ENCODE data around the gene VCL. TPM values are rescaled to one million over a fixed set of nuclear protein-coding genes. Genes with fewer than 3 reads are reported as not detected.
"Not testable (repeated sequence)": the region's sequence is repeated elsewhere in the genome, so short reads cannot be mapped to it uniquely, and the experiment has no call there.

The VCL gene
- total RNA-seq, 1 experiment from 2014 or later = 495 TPM

DNA sequence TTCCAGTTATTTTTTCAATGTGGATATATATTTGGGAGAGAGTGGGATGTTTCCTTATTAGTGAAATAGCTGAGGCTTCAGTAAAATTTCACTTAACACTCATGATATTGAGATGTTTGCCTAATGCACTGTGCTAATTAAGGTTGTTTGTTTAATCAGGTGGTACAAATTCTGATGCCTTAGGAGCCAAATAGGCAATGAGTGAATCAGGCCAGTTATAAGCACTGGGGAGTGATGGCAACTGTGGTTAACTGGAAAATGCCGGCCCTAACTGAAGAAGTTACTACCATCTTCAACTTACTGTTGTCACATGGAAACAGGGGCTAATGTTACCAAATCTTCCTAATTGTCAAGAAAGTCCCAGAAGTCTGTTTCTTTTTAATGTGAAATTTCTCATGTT, 32.0 kb downstream of the VCL start:
- ChIA-PET CTCF (no interaction called here), POLR2A (no interaction called here)
- TF ChIP-seq, protein P1, sequence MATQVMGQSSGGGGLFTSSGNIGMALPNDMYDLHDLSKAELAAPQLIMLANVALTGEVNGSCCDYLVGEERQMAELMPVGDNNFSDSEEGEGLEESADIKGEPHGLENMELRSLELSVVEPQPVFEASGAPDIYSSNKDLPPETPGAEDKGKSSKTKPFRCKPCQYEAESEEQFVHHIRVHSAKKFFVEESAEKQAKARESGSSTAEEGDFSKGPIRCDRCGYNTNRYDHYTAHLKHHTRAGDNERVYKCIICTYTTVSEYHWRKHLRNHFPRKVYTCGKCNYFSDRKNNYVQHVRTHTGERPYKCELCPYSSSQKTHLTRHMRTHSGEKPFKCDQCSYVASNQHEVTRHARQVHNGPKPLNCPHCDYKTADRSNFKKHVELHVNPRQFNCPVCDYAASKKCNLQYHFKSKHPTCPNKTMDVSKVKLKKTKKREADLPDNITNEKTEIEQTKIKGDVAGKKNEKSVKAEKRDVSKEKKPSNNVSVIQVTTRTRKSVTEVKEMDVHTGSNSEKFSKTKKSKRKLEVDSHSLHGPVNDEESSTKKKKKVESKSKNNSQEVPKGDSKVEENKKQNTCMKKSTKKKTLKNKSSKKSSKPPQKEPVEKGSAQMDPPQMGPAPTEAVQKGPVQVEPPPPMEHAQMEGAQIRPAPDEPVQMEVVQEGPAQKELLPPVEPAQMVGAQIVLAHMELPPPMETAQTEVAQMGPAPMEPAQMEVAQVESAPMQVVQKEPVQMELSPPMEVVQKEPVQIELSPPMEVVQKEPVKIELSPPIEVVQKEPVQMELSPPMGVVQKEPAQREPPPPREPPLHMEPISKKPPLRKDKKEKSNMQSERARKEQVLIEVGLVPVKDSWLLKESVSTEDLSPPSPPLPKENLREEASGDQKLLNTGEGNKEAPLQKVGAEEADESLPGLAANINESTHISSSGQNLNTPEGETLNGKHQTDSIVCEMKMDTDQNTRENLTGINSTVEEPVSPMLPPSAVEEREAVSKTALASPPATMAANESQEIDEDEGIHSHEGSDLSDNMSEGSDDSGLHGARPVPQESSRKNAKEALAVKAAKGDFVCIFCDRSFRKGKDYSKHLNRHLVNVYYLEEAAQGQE (IDR thresholded peaks at IDR 0.05; ENCODE audit: insufficient read depth in 1 of 2, low read depth in 2 of 2, low read length in 1 of 2) = no peak
- no peak for TF ChIP-seq POLR2AphosphoS5 (IDR thresholded peaks at IDR 0.05; ENCODE audit: low read depth, low read length)
- TF ChIP-seq TCF7L2 (IDR thresholded peaks at IDR 0.05; ENCODE audit: low read depth, low read length) = no peak
- no peak for TF ChIP-seq SIN3A (IDR thresholded peaks at IDR 0.05; ENCODE audit: borderline replicate concordance, insufficient read depth, low read depth, low read length)
- TF ChIP-seq CTCF (IDR thresholded peaks at IDR 0.05) = no peak
- H3K4me3 ChIP-seq (ENCODE audit: low read depth in 2 of 2, low read length in 2 of 2) = no peak overlapping the region
- peaks cover 5% of the 10 kb centered on the region; the same call in 1 of the 2 replicates for H3K36me3 ChIP-seq (ENCODE audit: control insufficient read depth, insufficient read depth, low read length)
- no peaks in the 10 kb centered on the region for H3K27me3 ChIP-seq (ENCODE audit: control insufficient read depth, insufficient read depth, low read length)
- peaks cover 70% of the 10 kb centered on the region for H3K4me1 ChIP-seq (ENCODE audit: control insufficient read depth, insufficient read depth, low read length)
- BruUV-seq (replicated peaks) = no TSS peak
- in situ Hi-C loops (cut with HindIII; ENCODE audit: low pct_unique_long_range_greater_than_20kb, low sequenced_read_pairs) = no loop called here
- DNase-seq (ENCODE audit: low read depth, low spot score) (no peak), ATAC-seq (no peak)
- 0 out of 2 replicates have a peak overlapping the region, but pooled peaks have one; percentile 15 for H3K27ac ChIP-seq (ENCODE audit: low read length)
- H3K9me3 ChIP-seq (ENCODE audit: control insufficient read depth, insufficient read depth, low read depth, low read length) = no peaks in the 10 kb centered on the region
- intact Hi-C loops (cut with micrococcal nuclease; ENCODE audit: unreplicated experiment) = no loop called here

DNA sequence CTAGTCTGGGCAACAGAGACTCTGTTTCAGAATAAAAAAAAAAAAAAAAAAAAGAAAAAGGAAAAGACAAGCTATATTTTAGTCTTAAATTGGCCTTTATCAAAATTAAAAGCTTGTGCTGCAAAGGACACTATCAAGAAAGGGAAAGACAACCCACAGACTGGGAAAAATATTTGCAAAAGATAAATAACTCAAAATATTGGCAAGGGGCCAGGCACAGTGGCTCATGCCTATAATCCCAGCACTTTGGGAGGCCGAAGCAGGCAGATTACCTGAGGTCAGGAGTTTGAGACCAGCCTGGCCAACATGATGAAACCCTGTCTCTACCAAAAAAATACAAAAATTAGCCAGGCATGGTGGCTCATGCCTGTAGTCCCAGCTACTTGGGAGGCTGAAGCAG, 34.3 kb downstream of the VCL start:
- H3K27me3 ChIP-seq (ENCODE audit: control insufficient read depth, insufficient read depth, low read length); ATAC-seq; intact Hi-C loops (cut with micrococcal nuclease; ENCODE audit: unreplicated experiment); H3K27ac ChIP-seq (ENCODE audit: low read length); H3K9me3 ChIP-seq (ENCODE audit: control insufficient read depth, insufficient read depth, low read depth, low read length); H3K4me3 ChIP-seq (ENCODE audit: low read depth in 2 of 2, low read length in 2 of 2); in situ Hi-C loops (cut with HindIII; ENCODE audit: low pct_unique_long_range_greater_than_20kb, low sequenced_read_pairs); DNase-seq (ENCODE audit: low read depth, low spot score); CTCF ChIA-PET; BruUV-seq (replicated peaks); H3K36me3 ChIP-seq (ENCODE audit: control insufficient read depth, insufficient read depth, low read length): not testable (repeated sequence)
- POLR2A ChIA-PET = interaction anchor here (0.7 kb wide), 1 partner anchor 30 kb away, joined by 7 read pairs; no protein-coding TSS in a partner anchor
- peaks cover 57% of the 10 kb centered on the region for H3K4me1 ChIP-seq (ENCODE audit: control insufficient read depth, insufficient read depth, low read length)

GRCh38 chr10:74032900-74033655, 35.2 kb downstream of the VCL start:
- TF ChIP-seq POLR2AphosphoS5 (IDR thresholded peaks at IDR 0.05; ENCODE audit: low read depth, low read length) = no peak; the same call in 1 of the 2 replicates
- no peak for TF ChIP-seq CTCF (IDR thresholded peaks at IDR 0.05)
- no peak for TF ChIP-seq TCF7L2 (IDR thresholded peaks at IDR 0.05; ENCODE audit: low read depth, low read length)
- no peak for TF ChIP-seq SIN3A (IDR thresholded peaks at IDR 0.05; ENCODE audit: borderline replicate concordance, insufficient read depth, low read depth, low read length)
- TF ChIP-seq, protein P1 (IDR thresholded peaks at IDR 0.05; ENCODE audit: insufficient read depth in 1 of 2, low read depth in 2 of 2, low read length in 1 of 2) = no peak
- BruUV-seq (replicated peaks) = no TSS peak
- intact Hi-C loops (cut with micrococcal nuclease; ENCODE audit: unreplicated experiment) = no loop called here
- Histone ChIP-seq H3K4me3 (ENCODE audit: low read depth in 2 of 2, low read length in 2 of 2) (no peak overlapping the region), H3K27ac (ENCODE audit: low read length) (peak overlapping the region; percentile 36), H3K4me1 (ENCODE audit: control insufficient read depth, insufficient read depth, low read length) (peaks cover 54% of the 10 kb centered on the region), H3K36me3 (ENCODE audit: control insufficient read depth, insufficient read depth, low read length) (peaks cover 5% of the 10 kb centered on the region; the same call in 1 of the 2 replicates), H3K9me3 (ENCODE audit: control insufficient read depth, insufficient read depth, low read depth, low read length) (no peaks in the 10 kb centered on the region), H3K27me3 (ENCODE audit: control insufficient read depth, insufficient read depth, low read length) (no peaks in the 10 kb centered on the region)
- ATAC-seq = no peak
- in situ Hi-C loops (cut with HindIII; ENCODE audit: low pct_unique_long_range_greater_than_20kb, low sequenced_read_pairs) = no loop called here
- DNase-seq (ENCODE audit: low read depth, low spot score) = no peak
- ChIA-PET POLR2A (interaction anchor here (0.5 to 0.6 kb wide), 2 partner anchors 16 to 143 kb away, joined by 3 read pairs; no protein-coding TSS in a partner anchor), CTCF (interaction anchor here (1.0 kb wide), 1 partner anchor 48 kb away, joined by 3 read pairs; no protein-coding TSS in a partner anchor)

Data from Panc1 (cell line).